GM19455 (cell line): ENCODE data around the gene SNX1.
A peak's percentile ranks its signal among the peaks of the same experiment; 100 is the strongest.
"Not testable (repeated sequence)": the region's sequence is repeated elsewhere in the genome, so short reads cannot be mapped to it uniquely, and the experiment has no call there.

Experiments
- ATAC-seq: cut with Tn5 transposase; IDR thresholded peaks from one replicate; pipeline ENCODE4 v1.9.1; 2021; ENCODE audit not compliant: unreplicated experiment

SNX1 gene

DNA sequence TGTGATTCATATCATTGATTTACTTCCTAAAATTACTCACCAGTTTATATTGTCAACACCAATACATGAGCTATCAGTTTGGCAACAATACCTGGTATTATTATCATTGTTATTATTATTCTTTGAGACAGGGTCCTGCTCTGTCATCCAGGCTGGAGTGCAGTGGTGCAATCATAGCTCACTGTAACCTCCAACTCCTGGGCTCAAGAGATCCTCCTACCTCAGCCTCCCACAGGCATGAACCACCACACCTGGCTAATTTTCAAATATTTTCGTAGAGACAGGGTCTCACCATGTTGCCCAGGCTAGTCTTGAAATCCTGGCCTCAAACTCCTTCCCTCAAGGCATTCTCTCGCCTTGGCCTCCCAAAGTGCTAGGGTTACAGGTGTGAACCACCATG, 22.3 kb upstream of the SNX1 start:
- not testable (repeated sequence) for ATAC-seq

DNA sequence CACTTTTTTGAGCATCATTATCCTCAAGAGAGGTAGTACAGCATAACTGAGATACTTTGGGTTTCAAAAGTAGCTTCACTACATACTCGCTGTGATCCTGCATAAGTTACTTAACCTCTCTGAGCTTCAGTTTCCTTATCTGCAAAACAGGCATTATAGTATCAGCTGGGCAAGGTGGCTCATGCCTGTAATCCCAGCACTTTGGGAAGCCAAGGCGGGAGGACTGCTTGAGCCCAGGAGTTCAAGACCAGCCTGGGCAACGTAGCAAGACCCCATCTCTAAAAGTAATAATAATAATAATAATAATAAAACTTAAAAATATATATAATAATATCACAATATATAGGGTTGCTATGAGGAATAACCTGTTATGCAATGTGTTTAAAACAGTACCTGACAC, 13.0 kb upstream of the SNX1 start:
- ATAC-seq, result no peak

DNA sequence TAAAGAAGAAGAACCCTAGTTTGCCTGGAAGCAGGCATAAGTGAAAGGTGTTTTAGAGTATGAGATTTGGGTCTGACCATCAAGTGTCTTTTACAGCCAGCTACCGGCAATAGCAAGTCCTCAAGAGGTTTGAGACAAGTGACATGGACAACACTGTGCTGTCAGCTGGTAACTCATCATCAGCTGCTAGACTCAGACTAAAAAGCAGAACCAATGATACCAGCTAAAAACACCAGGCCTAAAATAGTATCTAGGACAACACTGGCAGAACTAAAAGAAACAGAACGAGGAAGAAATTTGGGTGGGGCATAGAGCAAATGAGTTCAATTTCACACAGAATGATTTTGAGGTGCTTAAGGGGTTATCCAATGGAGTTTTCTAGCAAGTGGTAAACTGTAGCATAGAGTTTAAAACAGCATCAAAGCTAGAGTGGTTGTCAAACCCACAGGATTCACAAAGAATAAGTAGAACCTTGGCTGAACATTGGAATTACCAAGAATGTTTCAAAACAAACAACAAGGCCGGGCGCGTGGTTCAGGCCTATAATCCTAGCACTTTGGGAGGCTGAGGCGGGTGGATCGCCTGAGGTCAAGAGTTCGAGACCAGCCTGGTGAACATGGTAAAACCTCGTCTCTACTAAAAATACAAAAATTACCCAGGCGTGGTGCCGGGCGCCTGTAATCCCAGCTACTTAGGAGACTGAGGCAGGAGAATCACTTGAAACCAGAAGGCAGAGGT, 6.1 kb upstream of the SNX1 start:
- no peak for ATAC-seq

DNA sequence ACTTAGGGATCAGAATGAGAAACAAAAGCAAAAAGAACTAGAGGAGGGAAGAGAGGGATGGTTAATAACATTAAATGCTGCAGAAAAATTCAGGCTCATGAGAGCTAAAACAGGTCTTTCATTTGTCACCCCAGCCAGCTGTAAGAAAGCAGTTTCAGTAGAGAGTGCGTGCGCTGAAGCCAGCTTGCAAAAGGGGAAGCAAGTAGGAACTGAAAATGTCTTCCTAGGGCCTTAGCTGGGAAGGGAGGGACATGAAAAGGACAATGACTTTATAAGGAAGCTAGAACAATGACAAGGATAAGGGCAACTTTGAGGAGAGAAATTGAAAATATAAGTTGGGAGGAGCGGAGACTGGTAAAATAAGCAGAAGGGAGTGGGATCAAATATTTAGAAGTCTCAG, 5.3 kb upstream of the SNX1 start:
- ATAC-seq, result no peak

DNA sequence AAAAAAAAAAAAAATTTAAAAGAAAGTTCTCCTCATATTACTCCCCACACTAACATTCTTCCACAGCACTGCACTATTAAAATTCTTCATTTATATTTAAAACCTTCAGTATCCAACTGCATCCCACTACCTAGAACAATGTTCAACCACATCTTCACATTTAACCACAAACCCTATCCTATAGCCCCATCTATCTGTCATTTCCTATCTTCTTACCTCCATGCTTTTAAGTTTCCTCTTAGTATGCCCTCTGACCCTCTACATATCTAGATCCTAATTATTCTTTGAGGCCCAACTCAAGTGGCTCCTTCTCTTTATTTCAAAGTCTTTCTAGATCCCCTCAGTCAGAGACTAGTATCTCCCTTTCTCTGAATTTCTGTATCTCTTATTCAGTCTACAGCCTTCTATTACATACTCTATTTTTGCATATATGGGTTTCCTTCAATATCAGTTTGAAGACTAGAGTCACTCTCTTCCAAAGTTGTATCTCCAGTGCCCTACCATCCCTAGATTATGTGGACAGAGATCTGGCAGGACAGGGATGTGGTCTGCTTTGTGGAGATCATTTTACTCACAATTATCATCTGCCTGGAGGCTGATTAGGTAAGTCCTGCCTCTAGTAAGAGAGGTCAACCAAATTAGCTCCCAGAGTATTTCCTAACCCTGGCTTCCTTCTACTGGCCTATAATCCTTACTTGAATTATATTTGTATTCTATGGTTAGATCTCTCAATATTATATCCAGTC, 3.5 kb upstream of the SNX1 start:
- no peak for ATAC-seq

DNA sequence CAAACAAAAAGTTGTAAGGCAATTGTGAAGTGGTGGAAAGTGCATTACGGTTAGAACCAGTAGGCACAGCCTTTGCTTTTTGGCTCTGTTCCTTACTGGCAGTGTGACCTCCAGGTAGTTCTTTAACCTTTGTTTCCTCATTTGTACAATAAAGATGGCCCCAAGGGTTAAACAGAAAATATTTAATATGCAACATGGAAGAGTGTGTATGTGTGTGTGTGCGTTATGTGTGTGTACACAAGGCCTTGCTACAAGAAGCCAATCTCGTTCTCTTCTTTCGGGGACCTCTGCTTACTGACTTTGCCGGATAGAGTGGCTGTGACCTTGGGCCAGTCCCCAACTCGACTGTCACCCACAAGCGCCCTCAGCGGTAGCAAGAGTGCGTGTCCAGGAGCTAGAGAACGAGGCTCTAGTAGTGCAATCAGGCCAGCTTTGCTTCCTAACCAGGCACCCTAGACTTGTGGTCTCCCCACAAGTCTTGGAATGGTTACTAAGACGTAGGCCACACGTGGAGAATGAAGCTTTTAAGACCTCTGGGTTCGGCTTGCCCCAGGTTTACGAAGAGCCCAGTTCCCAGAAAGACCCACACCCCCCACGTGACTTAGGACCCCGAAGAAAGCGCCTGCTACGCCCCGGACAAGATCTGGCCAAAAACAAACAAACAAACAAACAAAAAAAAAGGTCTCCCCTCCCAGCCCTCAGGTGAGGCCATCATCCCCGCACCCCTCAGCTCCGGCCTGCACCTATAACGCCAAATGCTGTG, 2.7 kb upstream of the SNX1 start:
- no peak for ATAC-seq

DNA sequence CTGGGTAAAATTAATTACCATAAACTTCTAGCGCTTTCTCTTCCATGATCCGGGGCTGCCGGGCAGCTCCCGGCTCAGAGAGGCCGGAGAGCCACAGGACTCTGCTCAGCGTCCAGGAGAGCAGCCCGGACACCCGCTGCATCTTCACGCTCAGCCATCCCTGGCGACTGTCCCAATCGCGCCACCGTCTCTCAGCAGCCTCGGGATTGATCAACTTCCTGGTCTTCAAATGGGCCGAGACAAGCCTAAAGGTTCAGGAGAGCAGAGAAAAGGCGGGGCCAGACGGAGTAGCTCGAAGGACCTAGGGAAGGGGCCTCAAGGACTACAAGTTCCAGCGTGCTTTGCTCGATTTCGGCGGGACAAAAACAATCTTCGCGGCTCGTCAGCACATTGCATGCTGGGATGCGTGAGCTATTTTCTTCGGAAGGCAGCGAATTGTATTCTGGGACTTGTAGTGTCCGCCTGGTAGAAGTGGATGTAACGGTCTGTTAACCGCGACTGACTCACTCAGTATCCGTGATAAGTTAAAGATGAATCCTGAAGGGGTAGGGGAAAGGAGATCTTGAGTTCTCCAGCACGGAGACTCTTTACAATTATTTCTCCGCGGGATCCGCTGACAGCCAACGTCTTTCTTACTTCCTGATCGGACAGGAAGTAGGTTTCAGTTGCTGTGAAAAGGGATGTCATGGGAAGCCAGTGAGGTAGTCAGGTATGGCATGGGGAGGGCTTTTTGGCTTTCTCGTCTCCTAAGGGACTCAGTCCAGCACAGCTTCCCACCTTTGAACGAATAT, 2.0 kb upstream of the SNX1 start, which contains the start of gene CIAO2A:
Gene CIAO2A, minus strand, starts transcription at position 212 of the 791 bp plus-strand sequence. Its CDS starts 70 bp downstream, at position 142.
- ATAC-seq, result peak; percentile 63

DNA sequence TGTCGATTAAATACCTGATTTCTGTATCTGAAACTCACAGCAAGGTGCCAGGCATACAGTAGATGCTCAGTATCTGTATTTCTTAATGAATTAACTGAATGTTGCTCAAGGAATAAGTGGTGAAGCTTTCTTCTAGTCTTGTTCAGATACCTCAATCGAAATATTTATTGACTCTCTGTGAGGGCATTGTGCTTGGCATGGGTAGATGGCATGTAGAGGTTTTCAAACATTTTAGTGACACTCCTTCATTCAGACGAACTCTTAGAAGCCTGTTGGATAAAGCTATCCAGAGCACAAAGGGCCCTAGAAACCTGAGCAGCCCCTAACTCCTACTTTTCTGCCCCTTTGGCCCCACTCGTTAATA, 369 bp upstream of the SNX1 start:
- no peak for ATAC-seq

DNA sequence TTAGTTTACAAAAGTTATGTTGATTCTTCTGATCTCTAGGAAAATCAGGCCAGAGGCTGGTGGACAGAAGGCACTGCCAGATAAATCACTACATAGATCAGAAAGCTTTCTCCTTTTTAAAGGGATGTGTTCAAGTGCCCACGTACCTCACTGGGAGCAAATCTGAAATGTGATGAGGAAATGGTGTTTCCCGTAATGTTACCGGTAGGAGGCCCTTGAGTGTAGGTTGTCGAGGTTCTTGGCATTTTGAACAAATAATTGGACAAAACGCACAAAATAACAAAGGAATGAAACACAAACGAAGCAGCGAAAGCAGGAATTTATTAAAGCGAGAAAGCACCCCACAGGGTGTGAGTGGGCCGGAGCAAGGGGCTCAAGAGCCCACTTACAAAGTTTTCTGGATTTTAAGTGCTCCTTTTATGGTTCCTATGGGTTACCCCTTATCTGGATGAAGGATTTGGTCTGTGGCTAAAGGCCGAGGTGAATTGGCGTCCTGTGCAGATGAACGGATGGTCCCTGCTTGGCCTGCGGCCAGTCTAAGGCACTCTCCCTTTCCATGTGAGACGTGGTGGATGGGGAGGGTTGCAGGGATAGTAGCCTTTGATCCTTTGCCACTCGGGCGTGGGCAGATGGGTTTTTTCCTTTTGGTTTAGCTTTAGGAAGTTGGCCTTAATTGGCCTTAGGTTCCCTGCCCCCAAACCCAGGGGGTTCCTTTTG, 1.0 kb downstream of the SNX1 start:
- ATAC-seq, result no peak

DNA sequence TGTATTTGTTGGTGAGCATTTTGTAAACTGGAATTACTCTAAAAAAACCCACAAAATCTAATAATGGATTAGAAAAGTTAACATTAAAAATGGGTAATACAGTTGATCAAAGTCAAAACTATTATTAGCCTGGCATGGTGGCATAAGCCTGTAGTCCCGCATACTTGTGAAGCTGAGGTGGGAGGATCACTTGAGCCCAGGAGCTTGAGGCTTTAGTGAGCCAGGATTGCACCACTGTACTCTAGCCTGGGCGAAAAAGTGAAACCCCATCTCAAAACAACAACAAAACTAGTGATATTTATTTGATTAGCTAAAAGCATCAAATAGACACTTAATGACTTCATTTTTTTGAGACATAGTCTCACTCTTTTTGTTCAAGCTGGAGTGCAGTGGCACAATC, 3.6 kb downstream of the SNX1 start:
- ATAC-seq, result no peak

DNA sequence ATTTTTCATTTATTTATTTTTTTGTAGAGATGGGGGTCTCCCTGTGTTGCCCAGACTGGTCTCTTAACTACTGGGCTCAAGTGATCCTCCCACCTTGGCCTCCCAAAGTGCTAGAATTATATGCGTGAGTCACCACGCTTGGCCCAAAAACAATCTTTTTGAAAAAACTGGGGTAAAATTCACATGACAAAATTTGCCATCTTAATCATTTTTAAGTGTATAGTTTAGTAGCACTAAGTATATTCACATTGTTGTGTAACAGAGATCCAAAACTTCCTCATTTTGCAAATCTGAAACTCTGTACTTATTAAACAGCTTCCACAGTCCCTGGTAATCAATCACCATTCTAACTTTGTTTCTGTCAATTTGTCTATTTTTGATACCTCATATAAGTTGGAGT, 5.2 kb downstream of the SNX1 start:
- no peak for ATAC-seq

DNA sequence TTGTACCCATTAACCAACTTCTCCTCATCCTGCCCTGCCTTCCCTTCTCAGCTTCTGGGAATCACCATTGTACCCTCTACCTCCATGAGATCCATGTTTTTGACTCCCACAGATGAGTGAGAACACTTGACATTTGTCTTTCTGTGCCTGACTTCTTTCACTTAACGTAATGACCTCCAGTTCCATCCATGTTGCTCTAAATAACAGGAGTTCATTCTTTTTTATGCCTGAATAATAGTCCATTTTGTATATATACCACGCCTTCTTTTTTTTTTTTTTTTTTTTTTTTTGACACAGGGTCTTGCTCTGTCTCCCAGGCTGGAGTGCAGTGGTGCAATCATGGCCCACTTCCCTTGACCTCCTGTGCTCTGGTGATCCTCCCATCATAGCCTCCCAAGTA, 6.7 kb downstream of the SNX1 start:
- no peak for ATAC-seq

DNA sequence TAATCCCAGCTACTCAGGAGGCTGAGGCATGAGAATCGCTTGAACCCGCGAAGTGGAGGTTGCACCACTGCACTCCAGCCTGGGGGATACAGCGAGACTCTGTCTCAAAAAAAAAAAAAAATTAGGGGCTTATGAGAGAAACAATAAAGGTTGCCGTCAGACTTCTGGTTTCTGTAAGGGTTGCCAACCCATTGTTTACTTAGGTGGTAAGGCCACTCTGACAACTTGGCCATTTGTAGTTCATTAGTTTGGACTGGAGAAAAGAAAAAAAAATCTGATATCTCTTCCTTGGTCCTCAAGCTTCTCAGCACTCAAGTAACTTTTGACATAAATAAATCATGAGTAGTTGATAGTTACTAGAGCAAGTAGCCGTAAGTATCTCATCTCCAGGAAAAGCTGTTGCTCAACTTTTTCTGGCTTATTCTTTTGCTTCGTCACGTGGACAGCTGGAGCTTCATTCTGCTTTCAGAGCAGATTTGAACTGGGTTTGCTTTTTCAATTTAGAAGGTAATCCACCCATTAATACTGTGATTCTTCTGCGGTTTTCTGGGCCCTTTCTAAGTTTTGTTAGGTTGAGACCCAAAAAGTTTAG, 9.4 kb downstream of the SNX1 start:
- ATAC-seq, result no peak

DNA sequence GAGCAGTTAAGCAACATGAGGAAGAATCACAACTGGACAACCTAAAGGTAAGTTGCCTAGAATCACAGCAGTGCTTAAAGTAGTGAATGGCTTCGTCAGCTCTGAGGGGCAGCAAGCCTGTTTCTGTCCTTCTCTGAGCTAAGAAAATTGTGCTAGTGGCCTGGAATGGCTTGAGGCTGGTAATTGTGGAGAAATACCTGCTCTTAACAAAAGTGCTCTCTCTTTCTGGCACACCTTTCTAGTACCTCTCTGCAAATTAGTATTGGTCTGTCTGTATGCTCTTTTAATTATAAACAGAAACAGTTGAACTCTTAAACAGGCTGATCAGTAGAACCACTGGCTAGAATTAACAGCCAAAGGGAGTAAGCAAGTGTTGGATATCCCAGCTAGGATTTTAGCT, 11.6 kb downstream of the SNX1 start:
- no peak for ATAC-seq

DNA sequence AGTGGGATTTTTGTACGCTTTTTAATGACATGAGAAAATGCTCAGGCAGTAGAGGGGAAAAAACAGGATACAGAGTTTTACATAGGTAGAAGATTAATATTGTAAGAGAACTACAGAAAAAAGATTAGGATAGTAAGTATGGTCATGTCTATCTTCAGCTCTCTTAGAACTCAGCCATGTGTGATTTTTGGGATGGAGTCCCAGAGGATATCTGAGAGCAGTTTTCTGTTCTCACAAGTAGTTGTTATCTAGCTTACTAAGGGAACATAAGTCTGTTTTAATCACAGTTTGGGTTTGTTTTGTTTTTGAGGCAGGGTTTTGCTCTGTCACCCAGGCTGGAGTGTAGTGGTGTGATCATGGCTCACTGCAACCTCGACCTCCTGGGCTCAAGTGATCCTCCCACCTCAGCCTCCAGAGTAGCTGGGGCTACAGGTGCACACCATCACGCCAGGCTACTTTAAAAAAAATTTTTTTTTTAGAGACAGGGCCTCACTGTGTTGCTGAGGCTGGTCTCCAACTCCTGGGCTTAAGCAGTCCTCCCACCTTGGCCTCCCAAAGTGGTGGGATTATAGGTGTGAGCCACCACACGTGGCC, 14.4 kb downstream of the SNX1 start:
- not testable (repeated sequence) for ATAC-seq

DNA sequence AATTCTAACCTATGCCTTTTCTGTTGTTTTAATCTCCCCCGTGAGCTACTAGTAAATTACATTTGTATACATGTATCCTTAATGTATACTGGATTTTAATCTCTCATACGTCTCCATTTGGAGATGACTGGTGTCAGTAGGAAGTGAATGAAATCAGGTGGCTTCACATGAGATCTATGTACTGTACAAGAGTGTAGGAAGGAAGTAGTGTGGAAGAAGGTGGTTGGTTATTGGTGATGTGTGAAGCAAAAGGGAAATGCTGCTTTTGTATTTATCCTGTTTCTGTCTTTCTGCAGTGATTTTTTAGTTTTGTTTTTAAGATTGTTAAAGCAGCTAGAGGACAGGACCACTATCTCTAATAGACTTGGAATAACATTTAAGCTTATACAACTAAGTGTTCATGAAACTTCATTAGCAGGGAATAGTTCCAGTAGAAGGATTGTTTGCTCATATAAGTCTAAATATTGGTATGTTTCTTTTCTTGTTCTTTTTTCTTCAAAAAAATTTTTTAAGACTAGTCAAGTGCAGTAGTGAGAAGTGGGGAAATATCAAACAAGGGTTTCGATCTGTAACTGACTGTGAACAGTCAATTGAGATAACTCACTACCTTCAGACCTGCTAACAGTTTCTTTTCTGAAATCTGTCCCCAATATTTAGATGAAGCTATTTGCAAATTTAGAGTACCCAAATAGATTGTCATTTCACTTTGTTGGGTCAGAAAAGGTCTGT, 15.3 kb downstream of the SNX1 start:
- ATAC-seq, result no peak

DNA sequence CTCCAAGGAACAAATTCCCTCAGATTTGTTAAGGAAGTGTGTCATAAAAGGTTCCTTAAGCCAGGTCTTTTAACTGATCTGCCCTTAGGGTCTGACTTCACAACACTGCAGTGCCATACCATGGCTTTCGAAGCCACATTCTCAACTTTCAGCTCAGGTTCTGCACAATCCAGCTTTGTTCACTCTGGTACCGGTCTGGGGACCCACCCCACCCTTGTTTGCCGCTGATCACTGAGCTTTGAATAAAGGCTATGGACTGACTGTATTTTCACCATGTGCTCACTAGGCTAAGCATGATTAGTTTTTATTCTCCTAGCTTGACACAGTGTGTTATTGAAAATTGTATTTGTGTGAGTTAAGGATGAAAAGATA, 15.9 kb downstream of the SNX1 start:
- no peak for ATAC-seq

DNA sequence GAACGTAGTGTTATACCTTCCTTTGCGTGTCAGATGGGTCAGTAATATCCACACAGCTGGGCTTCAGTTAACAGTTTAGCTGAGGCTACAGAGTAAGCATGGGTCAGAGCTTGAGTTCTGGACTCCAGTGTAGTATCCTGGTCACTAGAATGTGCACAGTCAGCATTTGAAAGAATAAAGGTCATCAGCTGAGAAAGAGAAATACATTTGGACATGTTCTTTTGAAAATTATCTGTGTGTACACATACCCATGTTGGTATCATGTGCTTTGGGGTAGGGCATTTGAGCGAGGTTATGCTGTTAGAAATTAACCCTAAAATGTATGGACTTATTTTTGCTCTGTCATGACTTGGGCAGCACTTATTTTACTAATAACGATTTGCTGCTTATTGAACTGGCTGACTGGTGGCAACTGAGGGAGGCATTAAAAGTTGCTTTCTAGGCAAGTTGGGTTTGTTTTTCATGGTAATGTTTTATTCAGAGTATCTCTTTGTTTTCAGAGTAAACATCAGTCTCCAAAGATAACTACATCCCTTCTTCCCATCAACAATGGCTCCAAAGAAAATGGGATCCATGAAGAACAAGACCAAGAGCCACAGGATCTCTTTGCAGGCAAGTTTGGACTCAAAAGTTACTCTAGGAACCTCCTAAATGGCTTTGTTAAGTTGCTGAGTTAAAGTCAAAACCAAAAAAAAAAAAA, 16.4 kb downstream of the SNX1 start:
- ATAC-seq, result no peak
